HepG2 (cell line): ENCODE data around the gene KAT14. TPM values are rescaled to one million over a fixed set of nuclear protein-coding genes. Genes with fewer than 3 reads are reported as not detected.
A peak's percentile ranks its signal among the peaks of the same experiment; 100 is the strongest.

ENCODE experiments used
- CAMTA2 ChIP-seq: sonication (generic); formaldehyde crosslinking; IDR thresholded peaks from 2 replicates; pipeline ENCODE4 v1.4.0; 2020; ENCODE audit warnings: mild to moderate bottlenecking, missing genetic modification reagents, borderline replicate concordance
- ELF3 ChIP-seq: IDR thresholded peaks from 2 replicates; pipeline ENCODE4 v1.6.1; 2016; ENCODE audit warnings: missing genetic modification reagents, missing compliant biosample characterization
- EP300 ChIP-seq, 3 experiments: sonication (generic) in 1 of 3; formaldehyde crosslinking in 1 of 3; IDR thresholded peaks; 2 replicates each; pipeline versions ENCODE4 v1.5.1 to v1.6.1; 2011 to 2020; ENCODE audit warnings: low read depth in 2 of 3, low read length in 2 of 3, borderline replicate concordance in 1 of 3, improper control_type of control experiment in 1 of 3, mild to moderate bottlenecking in 1 of 3, missing genetic modification reagents in 1 of 3, moderate library complexity in 1 of 3
- FOXJ3 ChIP-seq: sonication (generic); formaldehyde crosslinking; IDR thresholded peaks from 2 replicates; pipeline ENCODE4 v1.4.0; 2020; ENCODE audit warnings: missing genetic modification reagents, mild to moderate bottlenecking, borderline replicate concordance
- GZF1 ChIP-seq: sonication (generic); formaldehyde crosslinking; IDR thresholded peaks from 2 replicates; pipeline ENCODE4 v1.5.1; 2020; ENCODE audit warnings: mild to moderate bottlenecking, missing genetic modification reagents
- MEF2D ChIP-seq: sonication (generic); formaldehyde crosslinking; IDR thresholded peaks from 2 replicates; pipeline ENCODE4 v1.5.1; 2020; ENCODE audit warnings: mild to moderate bottlenecking, missing genetic modification reagents
- NFAT5 ChIP-seq: sonication (generic); formaldehyde crosslinking; IDR thresholded peaks from 2 replicates; pipeline ENCODE4 v1.4.0; 2020; ENCODE audit warnings: missing genetic modification reagents
- PATZ1 ChIP-seq: sonication (generic); formaldehyde crosslinking; IDR thresholded peaks from 2 replicates; pipeline ENCODE4 v1.4.0; 2020; ENCODE audit warnings: missing genetic modification reagents
- REL ChIP-seq: sonication (generic); formaldehyde crosslinking; conservative IDR thresholded peaks from 2 replicates; pipeline ENCODE4 v1.8.0; 2022; ENCODE audit warnings: mild to moderate bottlenecking, missing genetic modification reagents, moderate library complexity
- REPIN1 ChIP-seq: sonication (generic); formaldehyde crosslinking; IDR thresholded peaks from 2 replicates; pipeline ENCODE4 v1.8.0; 2022; ENCODE audit warnings: missing genetic modification reagents, low read depth, mild to moderate bottlenecking, borderline replicate concordance
- RFXAP ChIP-seq: sonication (generic); formaldehyde crosslinking; IDR thresholded peaks from 2 replicates; pipeline ENCODE4 v1.4.0; 2020; ENCODE audit warnings: missing genetic modification reagents, borderline replicate concordance
- RORA ChIP-seq: sonication (generic); formaldehyde crosslinking; IDR thresholded peaks from 2 replicates; pipeline ENCODE4 v1.5.0; 2020; ENCODE audit warnings: mild to moderate bottlenecking, missing genetic modification reagents, moderate library complexity
- ZFP37 ChIP-seq: sonication (generic); formaldehyde crosslinking; IDR thresholded peaks from 2 replicates; pipeline ENCODE4 v1.4.0; 2020; ENCODE audit warnings: missing genetic modification reagents, borderline replicate concordance
- ZNF501 ChIP-seq: sonication (generic); formaldehyde crosslinking; IDR thresholded peaks from 2 replicates; pipeline ENCODE4 v1.5.1; 2020; ENCODE audit warnings: mild to moderate bottlenecking, moderate library complexity, missing genetic modification reagents
- ZSCAN30 ChIP-seq: sonication (generic); formaldehyde crosslinking; IDR thresholded peaks from 2 replicates; pipeline ENCODE4 v1.5.0; 2020; ENCODE audit warnings: mild to moderate bottlenecking, missing genetic modification reagents
- polyA plus RNA-seq, 8 experiments: library from polyadenylated mRNA; depleted of rRNA in 3 of 8; stranded (reverse) in 7 of 8; unstranded in 1 of 8; fragments of >200 nt; fragmentation: Illumina TruSeq in 4 of 8; extraction: Trizol in 4 of 8; gene quantifications; 2 replicates each; pipeline versions ENCODE4 v1.2.1 to v1.2.3, GENCODE V29; 2011 to 2016; ENCODE audit warnings: low read depth in 4 of 8, missing spikeins in 1 of 8, mixed read lengths in 1 of 8; ENCODE audit not compliant: insufficient read depth in 1 of 8
- total RNA-seq, 5 experiments: library from RNA; depleted of rRNA; stranded (reverse); fragments of >200 nt; fragmentation: Illumina TruSeq; extraction: Trizol; gene quantifications; 2 replicates each; pipeline ENCODE4 v1.2.3, GENCODE V29; 2016; ENCODE audit warnings: low read depth in 1 of 5
- TF ChIP-seq, protein P1 (sequence below): IDR thresholded peaks from 2 replicates; pipeline ENCODE4 v1.6.1; 2016; ENCODE audit warnings: missing biosample characterization, missing genetic modification reagents, low read depth
- TF ChIP-seq, protein P2 (sequence below), 2 experiments: fragments of 450-650 bp in 1 of 2; sonication (generic) in 1 of 2; formaldehyde crosslinking; IDR thresholded peaks; 2 replicates each; pipeline versions ENCODE4 v1.5.0 to v1.8.0; 2020 to 2022; ENCODE audit warnings: mild to moderate bottlenecking in 1 of 2, missing genetic modification reagents in 1 of 2
- TF ChIP-seq, protein P3 (sequence below): sonication (generic); formaldehyde crosslinking; IDR thresholded peaks from 2 replicates; pipeline ENCODE4 v1.4.0; 2020; ENCODE audit warnings: missing genetic modification reagents, low read depth, mild to moderate bottlenecking, borderline replicate concordance

KAT14 gene
- total and polyA plus RNA-seq, 2 of the 13 experiments (the other 11 are each of a cell fraction or from before 2014, with no cell fraction given) = 5.1 to 15.1 TPM

- TF ChIP-seq ZNF501 = no peak
- TF ChIP-seq, protein P1, sequence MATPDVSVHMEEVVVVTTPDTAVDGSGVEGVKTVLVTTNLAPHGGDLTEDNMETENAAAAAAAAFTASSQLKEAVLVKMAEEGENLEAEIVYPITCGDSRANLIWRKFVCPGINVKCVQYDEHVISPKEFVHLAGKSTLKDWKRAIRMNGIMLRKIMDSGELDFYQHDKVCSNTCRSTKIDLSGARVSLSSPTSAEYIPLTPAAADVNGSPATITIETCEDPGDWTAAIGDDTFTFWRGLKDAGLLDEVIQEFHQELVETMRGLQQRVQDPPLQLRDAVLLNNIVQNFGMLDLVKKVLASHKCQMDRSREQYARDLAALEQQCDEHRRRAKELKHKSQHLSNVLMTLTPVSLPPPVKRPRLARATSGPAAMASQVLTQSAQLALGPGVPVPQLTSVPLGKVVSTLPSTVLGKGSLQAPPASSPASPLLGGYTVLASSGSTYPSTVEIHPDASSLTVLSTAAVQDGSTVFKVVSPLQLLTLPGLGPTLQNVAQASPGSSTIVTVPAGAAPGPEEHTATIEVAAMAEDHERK (CRISPR knock-in tag) = no peak
- TF ChIP-seq REL (CRISPR knock-in tag) = no peak
- TF ChIP-seq, protein P2, sequence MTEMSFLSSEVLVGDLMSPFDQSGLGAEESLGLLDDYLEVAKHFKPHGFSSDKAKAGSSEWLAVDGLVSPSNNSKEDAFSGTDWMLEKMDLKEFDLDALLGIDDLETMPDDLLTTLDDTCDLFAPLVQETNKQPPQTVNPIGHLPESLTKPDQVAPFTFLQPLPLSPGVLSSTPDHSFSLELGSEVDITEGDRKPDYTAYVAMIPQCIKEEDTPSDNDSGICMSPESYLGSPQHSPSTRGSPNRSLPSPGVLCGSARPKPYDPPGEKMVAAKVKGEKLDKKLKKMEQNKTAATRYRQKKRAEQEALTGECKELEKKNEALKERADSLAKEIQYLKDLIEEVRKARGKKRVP (CRISPR knock-in tag; IDR thresholded peaks at IDR 0.05) = 0 out of 4 replicates have a peak, but pooled peaks of 1 of the 2 experiments have one; percentile 7
- TF ChIP-seq EP300 (IDR thresholded peaks at IDR 0.05; ENCODE audit: low read depth in 2 of 2, low read length in 2 of 2) = peak in 1 of 2 experiments; percentile 32; a peak in 1 of 4 replicates
- no peak for TF ChIP-seq EP300 (CRISPR knock-in tag; IDR thresholded peaks at IDR 0.05; ENCODE audit: borderline replicate concordance)
- TF ChIP-seq ZSCAN30 (CRISPR knock-in tag) = no peak
- no peak for TF ChIP-seq RORA (CRISPR knock-in tag)
- TF ChIP-seq ELF3 (CRISPR knock-in tag) = no peak
- TF ChIP-seq CAMTA2 (CRISPR knock-in tag) = no peak
- TF ChIP-seq, protein P3, sequence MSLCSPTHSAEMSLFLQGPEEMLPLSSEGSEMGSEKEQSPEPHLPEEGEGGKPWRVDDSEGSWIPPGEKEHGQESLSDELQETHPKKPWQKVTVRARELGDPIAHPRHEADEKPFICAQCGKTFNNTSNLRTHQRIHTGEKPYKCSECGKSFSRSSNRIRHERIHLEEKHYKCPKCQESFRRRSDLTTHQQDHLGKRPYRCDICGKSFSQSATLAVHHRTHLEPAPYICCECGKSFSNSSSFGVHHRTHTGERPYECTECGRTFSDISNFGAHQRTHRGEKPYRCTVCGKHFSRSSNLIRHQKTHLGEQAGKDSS (CRISPR knock-in tag) = peak; percentile 40; the same call in 1 of the 2 replicates
- TF ChIP-seq MEF2D = no peak
- TF ChIP-seq PATZ1 (CRISPR knock-in tag) = no peak
- peak; percentile 79; the same call in 1 of the 2 replicates for TF ChIP-seq REPIN1
- TF ChIP-seq NFAT5 (CRISPR knock-in tag) = no peak
- no peak for TF ChIP-seq GZF1 (CRISPR knock-in tag)
- no peak for TF ChIP-seq RFXAP (CRISPR knock-in tag)
- TF ChIP-seq FOXJ3 (CRISPR knock-in tag) = 0 out of 2 replicates have a peak, but pooled peaks have one; percentile 12
- TF ChIP-seq ZFP37 (CRISPR knock-in tag) = no peak
Measured at GRCh38 chr20:18144541-18145099, 7.0 kb downstream of the KAT14 start (continued).
